Adipose tissue (tissue), 3 donors: ENCODE measurements around the gene PCTP. TPM values are rescaled to one million over a fixed set of nuclear protein-coding genes. Genes with fewer than 3 reads are reported as not detected.

Experiments used
- H3K27ac ChIP-seq: one replicate; pipeline ENCODE4 v1.5.1; 2013; ENCODE audit warnings: low read depth, low read length
- WGBS, 3 donors: extraction: QIAGEN DNeasy Blood & Tissue Kit; methylation state at CpG; one replicate each; pipeline ENCODE4 v1.1.7; 2013; 5-methylcytosine and 5-hydroxymethylcytosine counted together
- polyA plus RNA-seq, 3 donors: library from polyadenylated mRNA; stranded (reverse); fragments of 200-250 nt; gene quantifications; one replicate each; pipeline ENCODE4 v1.2.3, GENCODE V29; 2013
- donor health status: healthy with polysubstance abuse.
- donor health status: Bipolar disorder and iron deficiency.
- donor health status: healthy.

Gene PCTP
- polyA plus RNA-seq, 3 donors: 8.8 to 24.1 (median 14.9) TPM

- no peak overlapping the region for H3K27ac ChIP-seq
These were observed 27.4 kb upstream of the PCTP start for GRCh38 chr17:55723488-55723848.

- 58 to 67% (median 63%) methylated on average over 2 of the region's 2 CpGs for WGBS, 3 donors
- no peak overlapping the region for H3K27ac ChIP-seq
These were observed 24.4 kb upstream of the PCTP start for GRCh38 chr17:55726440-55726839.

- H3K27ac ChIP-seq: no peak overlapping the region
- 71 to 94% (median 89%) methylated on average over 6 of the region's 6 CpGs for WGBS, 3 donors
These were observed 23.6 kb upstream of the PCTP start for GRCh38 chr17:55727275-55727674.

- 81 to 100% (median 95%) methylated on average over 1 of the region's 1 CpG for WGBS, 3 donors
- H3K27ac ChIP-seq: no peak overlapping the region
These were observed 22.9 kb upstream of the PCTP start for GRCh38 chr17:55727920-55728319.

- 79 to 90% (median 84%) methylated on average over 5 of the region's 5 CpGs for WGBS, 3 donors
- H3K27ac ChIP-seq: no peak overlapping the region
These were observed 22.5 kb upstream of the PCTP start for GRCh38 chr17:55728361-55728760.

- 78 to 92% (median 91%) methylated on average over 5 of the region's 5 CpGs for WGBS, 3 donors
- no peak overlapping the region for H3K27ac ChIP-seq
These were observed 22.0 kb upstream of the PCTP start for GRCh38 chr17:55728833-55729232.

GRCh38 chr17:55729484-55729883 lies 21.4 kb upstream of the PCTP start:
- WGBS, 3 donors: 67 to 97% (median 92%) methylated on average over 1 of the region's 1 CpG
- H3K27ac ChIP-seq: no peak overlapping the region

- H3K27ac ChIP-seq: no peak overlapping the region
- 25 to 43% (median 33%) methylated on average over 1 of the region's 1 CpG for WGBS, 3 donors
These were observed 20.5 kb upstream of the PCTP start for GRCh38 chr17:55730380-55730779.

GRCh38 chr17:55730808-55731207 lies 20.0 kb upstream of the PCTP start:
- no peak overlapping the region for H3K27ac ChIP-seq
- WGBS, 3 donors: 28 to 44% (median 42%) methylated on average over 3 of the region's 3 CpGs

GRCh38 chr17:55731586-55732250 lies 19.1 kb upstream of the PCTP start:
- no peak overlapping the region for H3K27ac ChIP-seq
- WGBS, 3 donors: 27 to 41% (median 39%) methylated on average over 10 of the region's 10 CpGs

- WGBS, 3 donors: 45 to 64% (median 48%) methylated on average over 4 of the region's 4 CpGs
- no peak overlapping the region for H3K27ac ChIP-seq
These were observed 16.6 kb upstream of the PCTP start for GRCh38 chr17:55734128-55734781.

- no peak overlapping the region for H3K27ac ChIP-seq
These were observed 15.0 kb upstream of the PCTP start for GRCh38 chr17:55735731-55736405.

GRCh38 chr17:55737976-55738501 lies 12.8 kb upstream of the PCTP start:
- WGBS, 3 donors: 68 to 93% (median 87%) methylated on average over 4 of the region's 4 CpGs
- no peak overlapping the region for H3K27ac ChIP-seq

More at GRCh38 chr17:55735731-55736405, 15.0 kb upstream of the PCTP start:
- WGBS, 3 donors: 32 to 39% (median 34%) methylated on average over 5 of the region's 5 CpGs

GRCh38 chr17:55740511-55741355 lies 10.1 kb upstream of the PCTP start:
- 75 to 89% (median 85%) methylated on average over 10 of the region's 10 CpGs for WGBS, 3 donors

GRCh38 chr17:55741356-55741700 lies 9.5 kb upstream of the PCTP start:
- H3K27ac ChIP-seq: no peak overlapping the region
- WGBS, 3 donors: 81 to 95% (median 91%) methylated on average over 3 of the region's 3 CpGs

More at GRCh38 chr17:55740511-55741355, 10.1 kb upstream of the PCTP start:
- H3K27ac ChIP-seq: no peak overlapping the region

- 74 to 82% (median 77%) methylated on average over 12 of the region's 12 CpGs for WGBS, 3 donors
- H3K27ac ChIP-seq: no peak overlapping the region
These were observed 8.4 kb upstream of the PCTP start for GRCh38 chr17:55742272-55743102.

GRCh38 chr17:55743103-55743679 lies 7.7 kb upstream of the PCTP start:
- WGBS, 3 donors: 31 to 65% (median 62%) methylated on average over 3 of the region's 3 CpGs
- no peak overlapping the region for H3K27ac ChIP-seq
